ENCODE data around the gene SEZ6.

DNA sequence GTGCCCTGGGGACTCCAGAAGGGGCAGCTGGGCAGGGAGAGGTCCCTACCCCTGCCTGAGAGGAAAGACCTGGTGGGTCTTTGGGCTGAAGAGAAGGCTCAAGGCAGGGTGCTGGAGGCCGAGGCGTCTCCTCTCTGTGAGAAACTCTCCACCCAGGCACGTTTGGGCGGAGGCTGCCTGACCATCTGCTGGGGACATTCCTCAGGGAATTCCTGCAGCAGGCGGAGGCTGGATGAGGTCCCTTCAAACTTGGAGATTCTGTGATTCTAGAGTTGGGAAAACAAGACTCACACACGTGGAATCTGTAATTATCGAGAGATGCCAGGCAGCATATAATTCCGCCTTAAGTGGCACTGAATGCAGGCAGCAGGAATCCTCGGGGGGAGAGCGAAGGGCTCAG, 33.4 kb downstream of the SEZ6 start:
- TF ChIP-seq, protein P1, sequence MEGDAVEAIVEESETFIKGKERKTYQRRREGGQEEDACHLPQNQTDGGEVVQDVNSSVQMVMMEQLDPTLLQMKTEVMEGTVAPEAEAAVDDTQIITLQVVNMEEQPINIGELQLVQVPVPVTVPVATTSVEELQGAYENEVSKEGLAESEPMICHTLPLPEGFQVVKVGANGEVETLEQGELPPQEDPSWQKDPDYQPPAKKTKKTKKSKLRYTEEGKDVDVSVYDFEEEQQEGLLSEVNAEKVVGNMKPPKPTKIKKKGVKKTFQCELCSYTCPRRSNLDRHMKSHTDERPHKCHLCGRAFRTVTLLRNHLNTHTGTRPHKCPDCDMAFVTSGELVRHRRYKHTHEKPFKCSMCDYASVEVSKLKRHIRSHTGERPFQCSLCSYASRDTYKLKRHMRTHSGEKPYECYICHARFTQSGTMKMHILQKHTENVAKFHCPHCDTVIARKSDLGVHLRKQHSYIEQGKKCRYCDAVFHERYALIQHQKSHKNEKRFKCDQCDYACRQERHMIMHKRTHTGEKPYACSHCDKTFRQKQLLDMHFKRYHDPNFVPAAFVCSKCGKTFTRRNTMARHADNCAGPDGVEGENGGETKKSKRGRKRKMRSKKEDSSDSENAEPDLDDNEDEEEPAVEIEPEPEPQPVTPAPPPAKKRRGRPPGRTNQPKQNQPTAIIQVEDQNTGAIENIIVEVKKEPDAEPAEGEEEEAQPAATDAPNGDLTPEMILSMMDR (IDR thresholded peaks at IDR 0.05) = no peak
- TF ChIP-seq POLR2A (IDR thresholded peaks at IDR 0.05) = no peak
